ENCODE measurements around the gene LBHD2.

The LBHD2 gene

DNA sequence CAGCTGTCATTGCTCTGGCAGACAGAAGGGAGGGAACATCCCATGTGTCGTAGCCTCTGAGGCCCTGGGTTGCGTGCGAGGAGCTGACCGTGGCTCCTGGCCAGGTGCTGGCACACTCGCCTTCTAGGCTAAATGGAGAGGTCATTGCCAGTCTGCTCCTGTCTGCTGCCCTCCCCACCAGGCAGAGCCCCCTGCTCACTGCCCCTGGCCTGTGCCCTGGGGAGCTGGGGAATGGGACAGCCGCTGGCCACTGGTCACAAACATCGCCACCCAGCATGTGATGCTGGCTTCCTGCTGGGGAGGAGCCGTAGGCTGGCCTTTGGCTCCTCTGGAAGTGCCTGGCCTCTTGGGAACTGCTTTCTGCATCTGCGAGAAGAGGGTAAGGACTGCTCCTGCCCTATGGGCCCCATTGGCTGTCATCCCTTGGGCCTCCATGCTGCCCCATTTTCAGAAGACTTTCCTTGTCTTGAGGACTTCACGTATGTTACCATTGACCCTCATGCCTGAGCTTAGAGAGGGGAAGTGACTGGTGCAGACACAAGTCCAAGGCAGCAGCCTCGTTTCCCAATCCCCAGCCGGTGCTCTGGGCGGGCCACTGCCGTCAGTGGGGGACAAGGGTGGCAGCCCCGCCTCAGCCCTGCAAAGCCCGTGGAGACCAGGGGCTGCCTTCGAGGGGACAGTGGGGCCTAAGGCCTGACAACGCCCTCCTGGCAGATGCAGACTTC, 37.3 kb downstream of the LBHD2 start:
- DNase-seq = no peak

DNA sequence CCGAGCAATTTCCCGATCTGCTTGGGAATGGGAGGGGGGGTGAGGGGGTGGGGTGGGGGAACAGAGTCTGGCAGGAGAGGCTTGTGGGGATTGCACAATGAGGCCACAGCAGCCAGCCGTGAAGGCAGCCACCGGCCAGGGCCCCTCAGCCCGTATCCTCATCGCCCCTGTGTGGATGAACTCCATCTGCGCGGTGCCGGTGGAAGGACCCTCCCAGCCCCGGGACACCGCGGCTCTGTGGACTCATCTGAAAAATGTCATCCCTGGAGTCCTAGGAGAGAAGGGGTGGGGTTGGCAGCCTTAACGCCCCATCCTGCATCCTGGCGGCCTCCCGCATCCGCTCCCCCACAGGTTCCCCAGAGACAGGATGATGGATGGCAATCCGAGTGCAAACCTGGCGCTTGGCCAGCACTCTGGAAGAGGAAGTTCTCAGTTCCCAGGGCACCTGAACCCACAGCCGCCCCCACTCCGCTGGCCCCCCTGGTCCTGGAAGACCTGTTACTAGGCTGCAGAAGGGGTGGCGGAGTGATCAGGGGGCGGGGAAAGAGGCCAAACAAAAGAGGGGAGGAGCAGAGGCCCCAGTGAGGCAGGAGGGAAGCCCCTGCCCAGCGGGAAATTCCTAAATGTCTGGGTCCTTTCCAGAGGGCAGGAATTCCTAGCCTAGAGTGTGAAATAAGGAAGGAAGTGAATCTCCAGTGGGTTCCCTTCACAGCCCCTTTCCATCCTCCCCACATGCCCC, 38.0 kb downstream of the LBHD2 start:
- peak; percentile 76 for DNase-seq

DNA sequence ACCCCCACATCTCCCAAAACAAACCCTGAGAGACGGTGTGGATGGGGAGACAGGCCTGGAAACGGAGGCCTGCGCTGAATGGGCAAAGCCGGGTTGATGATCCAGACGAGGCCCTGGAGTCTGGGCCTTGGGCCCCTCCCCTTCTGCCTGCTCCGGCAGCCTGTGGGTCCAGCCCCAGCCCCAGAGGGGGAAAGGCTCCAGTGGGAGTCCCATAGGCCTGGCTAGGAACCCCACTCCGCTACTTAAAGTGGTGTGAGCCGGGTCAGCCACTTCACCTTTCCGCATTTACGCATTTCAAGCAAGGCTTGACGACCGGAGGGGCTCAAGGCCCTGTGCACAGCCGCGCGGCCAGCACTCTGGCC, 38.6 kb downstream of the LBHD2 start:
- no peak for DNase-seq

DNA sequence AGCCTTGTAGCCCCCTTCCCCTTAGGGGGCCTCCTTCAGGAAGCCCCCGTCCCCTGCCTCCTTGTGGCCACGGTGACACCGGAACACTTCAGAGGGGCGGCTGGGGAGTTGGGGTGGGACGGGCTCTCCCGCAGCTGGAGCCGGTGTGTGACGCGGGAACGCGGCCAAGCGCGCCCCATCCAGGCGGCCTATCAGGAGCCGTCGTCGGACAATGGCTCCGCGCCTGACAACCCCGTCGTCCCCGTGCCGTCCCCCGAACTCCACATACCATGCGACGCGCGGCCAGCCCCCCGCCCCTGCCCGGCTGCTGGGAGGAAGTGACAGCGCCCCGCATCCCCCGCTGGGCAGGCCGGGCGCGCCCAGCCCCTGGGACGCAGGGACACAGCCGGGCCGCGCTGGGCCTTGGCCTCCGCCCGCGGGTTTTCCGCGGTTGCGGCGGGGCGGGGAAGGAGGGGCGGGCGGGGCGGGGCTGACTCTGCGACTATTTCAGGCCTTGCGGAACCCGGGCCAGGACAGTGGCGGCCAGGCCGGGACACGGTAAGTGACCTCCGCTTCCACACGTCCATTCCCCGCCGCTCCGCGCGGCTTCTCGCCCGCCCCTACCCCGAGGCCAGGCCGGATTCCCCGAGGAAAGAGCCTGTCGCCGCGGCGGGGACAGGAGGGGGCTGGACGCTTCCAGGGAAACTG, 39.1 kb downstream of the LBHD2 start, which contains the start of gene TNFAIP2:
Gene TNFAIP2, plus strand, starts transcription at position 515 of the 687 bp plus-strand sequence. CDS start 2,997 bp downstream, outside the sequence.
- DNase-seq = no peak

DNA sequence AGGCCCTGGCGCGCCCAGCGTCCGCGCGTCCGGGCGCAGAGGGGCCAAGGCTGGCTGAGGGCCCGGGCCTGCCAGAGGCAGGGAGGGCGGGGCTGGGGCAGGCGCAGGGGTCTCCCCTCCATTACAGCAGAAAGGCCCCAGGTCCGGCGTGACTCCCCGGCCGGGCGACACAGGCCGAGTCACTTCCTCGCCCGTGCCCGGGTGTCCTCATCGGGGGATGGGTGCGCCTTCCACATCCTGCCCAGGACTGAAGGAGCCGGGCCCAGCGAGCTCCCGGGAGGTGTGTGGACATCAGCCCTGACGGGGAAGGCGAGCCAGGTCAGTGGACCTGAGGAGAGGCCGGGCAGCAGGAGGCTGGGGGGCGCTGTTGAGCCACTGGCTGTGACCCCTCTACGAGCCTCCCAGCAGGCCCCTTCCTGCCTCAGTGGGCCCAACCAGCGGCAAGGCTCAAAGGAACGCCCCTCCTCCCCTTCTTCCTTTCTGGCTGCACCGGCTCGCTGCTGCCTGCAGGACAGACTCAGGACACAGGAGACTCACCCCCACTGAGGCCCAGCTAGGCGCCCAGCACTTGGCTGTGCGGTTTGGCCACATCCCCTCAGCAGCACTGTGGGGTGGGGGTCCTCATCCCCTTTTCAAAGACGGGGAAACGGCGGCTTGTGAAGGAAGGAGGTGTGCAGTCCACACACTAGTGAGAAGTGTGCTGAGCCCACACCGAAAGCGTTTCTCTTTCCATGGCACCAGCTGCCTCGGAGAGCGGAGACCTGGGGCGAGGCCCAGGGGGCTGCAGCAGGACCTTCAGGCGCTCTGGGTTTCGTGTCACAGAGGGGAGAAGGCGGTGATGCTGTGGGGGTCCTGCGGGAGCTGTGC, 39.9 kb downstream of the LBHD2 start:
- no peak for DNase-seq

DNA sequence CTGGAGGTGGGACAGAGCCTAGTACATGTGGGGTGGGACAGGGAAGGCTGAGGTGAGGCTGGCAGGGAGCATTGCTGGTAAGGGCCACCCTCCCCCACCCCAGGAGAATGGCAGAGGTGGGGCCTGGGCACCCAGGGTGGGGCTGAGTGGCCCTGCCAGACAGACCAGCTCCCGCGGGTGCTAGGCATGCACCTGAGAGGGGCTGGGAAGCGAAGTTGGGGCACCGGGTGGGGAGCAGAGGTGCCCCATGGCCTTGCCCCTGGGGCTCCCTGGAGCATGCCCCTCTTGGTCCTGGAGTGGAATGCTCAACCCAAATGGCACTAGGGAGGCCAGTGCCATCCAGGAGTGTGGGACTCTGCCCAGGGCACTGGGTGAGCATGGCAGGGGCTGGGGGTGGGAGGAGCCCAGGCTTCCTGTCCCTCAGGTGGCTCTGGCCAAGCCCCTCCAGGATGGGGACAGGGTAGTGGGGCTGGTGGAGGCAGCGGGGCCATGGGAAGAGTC, 40.5 kb downstream of the LBHD2 start:
- no peak for DNase-seq

DNA sequence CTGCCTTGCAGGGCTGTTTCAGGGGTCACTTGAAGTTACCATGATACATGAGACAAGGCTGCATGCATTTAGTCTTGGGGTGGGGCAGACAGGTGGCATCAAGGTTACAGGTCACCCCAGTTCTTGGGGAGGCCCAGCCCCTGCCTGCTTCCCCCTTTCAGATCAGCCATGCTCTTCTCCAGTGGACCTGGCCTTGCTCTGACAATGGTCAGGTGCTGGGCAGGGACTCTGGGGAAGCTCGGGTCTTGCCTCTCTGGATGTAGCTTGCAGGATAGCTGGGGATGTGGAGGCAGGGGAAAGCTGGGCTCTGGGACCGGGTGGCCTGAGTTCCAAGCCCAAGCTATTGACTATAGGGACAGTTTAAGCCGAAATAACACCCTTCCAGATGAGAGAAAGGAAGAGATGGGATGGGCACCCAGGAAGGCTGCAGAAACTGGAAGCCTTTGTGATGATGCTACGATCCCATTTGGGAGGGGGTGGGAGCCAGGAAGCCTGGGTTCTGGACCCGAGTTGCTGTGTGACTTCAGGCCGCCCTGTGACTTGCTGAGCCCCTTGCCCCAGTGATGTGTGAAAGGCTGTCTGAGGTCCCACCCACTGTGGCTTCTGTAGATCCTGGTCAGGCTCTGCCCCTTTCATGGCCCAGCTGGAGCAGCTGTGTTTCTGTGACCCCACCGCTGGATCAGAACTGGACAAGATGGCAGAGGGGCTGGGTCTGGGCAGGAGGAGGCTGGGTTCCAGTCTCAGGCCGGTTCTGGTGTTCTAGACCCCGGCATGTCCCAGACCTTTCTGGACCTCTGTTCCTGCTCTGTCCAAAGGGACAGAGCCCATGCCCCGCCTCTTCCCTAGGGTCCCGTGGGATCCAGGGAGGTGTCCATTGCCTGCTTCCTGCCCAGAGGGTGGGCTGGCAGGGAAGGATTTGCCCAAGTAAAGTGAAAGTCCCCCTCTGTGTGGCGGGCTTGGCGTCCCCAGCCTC, 41.4 kb downstream of the LBHD2 start:
- DNase-seq = no peak

DNA sequence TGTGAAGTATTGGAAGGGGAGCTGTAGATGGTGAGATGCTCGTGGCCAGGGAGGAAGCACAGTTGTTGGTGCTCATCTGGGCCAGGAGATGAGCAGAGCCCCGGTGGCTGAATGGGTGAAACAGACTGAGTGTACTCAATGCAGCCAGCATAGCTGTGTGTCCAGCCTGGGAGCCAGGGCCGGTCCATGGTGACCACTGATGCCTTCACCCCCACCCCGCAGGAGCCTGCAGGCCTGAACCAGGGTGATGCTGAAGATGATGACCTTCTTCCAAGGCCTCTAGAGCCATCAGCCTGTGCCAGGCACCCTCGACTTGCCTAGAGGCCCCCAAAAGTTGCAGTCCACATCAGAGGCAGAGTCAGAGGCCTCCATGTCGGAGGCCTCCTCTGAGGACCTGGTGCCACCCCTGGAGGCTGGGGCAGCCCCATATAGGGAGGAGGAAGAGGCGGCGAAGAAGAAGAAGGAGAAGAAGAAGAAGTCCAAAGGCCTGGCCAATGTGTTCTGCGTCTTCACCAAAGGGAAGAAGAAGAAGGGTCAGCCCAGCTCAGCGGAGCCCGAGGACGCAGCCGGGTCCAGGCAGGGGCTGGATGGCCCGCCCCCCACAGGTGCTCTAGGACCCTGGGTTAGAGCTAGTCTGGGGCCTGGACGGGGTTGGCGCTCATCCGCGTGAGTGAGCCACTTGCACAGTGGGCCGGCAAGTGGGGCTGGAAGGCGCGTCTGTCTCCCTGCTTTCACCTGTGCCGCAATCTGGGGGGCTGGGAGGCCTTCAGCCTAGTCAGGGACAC, 42.3 kb downstream of the LBHD2 start:
- no peak for DNase-seq

DNA sequence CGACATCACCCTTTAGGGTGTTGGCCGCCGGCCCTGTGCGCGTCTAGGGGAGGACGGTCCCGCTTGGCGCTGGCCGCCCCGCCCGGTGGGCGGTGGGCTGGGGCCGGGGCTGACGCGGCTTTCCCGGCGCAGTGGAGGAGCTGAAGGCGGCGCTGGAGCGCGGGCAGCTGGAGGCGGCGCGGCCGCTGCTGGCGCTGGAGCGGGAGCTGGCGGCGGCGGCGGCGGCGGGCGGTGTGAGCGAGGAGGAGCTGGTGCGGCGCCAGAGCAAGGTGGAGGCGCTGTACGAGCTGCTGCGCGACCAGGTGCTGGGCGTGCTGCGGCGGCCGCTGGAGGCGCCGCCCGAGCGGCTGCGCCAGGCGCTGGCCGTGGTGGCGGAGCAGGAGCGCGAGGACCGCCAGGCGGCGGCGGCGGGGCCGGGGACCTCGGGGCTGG, 42.9 kb downstream of the LBHD2 start:
- DNase-seq = no peak

DNA sequence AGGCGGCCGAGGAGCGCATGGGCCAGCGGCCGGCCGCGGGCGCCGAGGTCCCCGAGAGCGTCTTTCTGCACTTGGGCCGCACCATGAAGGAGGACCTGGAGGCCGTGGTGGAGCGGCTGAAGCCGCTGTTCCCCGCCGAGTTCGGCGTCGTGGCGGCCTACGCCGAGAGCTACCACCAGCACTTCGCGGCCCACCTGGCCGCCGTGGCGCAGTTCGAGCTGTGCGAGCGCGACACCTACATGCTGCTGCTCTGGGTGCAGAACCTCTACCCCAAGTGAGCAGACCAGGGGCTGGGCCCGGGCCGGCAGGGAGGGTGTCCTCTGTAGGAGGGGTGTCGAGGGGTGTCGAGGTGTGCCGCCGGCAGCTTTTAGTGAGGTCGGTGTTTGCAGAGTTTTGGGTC, 43.3 kb downstream of the LBHD2 start:
- no peak for DNase-seq

DNA sequence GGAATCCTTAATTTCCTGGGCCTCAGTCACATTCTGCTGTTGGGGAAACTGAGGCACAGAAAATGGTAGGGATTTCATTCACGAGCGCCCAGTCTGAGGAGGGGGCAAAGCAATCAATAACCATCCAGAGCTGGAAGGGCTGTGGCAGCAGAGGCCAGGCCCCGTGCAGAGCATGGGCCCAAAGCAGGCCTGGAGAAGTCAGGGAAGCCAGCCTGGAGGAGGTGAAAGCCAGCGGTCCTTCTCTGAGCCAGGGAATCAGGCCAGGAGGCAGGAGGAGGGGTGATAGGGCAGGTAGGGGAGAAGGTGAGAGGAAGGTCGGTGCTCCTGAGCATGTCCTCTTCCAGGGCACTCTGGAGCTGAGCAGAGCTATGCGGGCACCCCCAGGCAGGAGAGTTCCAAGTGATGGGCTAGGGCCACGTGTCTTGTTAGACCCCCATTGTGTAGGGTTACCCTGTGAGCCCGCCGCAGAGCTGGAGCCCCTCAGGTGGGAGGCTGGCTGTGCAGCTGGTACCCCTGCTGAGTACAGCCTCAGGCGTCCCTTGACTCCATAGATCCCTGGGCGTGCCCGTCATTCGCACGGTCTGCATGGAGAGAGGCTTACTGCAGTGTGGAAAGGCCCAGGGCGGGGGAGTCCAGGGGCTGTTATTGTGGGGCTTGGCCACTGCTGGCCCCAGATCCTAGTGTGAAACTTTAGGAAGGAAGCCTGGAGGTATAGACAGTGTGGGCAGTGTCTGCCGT, 44.0 kb downstream of the LBHD2 start:
- no peak for DNase-seq

DNA sequence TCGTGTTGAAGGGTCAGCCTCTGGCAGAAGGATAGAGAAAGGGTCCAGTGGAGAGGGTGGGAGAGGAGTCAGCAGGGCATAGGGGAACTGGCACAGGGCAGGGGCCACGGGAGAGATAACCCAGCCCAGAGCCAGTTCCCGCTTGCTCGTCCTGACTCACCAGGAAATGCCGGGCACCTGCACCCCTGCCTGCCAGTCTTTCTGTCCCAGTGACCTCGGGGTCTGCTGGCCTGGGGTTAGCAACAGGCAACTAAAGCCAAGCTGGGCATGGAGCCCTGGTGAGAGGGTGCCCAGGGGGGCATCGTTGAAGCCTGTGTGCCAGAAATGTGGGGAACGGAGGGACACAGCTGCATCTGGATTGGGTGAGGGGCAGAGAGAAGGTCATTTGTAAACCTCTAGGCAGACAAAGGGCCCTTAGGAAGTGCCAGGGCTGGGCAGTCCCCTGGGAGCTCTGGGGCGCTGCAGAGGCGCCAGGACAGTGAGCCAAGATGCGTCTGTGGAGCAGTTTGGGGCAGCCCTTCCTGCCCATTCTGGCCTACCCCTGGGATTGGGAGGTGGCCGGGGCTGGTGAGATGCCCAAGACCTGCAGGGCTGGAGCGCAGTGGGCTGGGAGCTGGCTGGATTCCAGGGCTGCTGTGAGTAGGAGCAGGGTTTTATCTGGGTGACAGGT, 44.8 kb downstream of the LBHD2 start:
- DNase-seq = no peak

DNA sequence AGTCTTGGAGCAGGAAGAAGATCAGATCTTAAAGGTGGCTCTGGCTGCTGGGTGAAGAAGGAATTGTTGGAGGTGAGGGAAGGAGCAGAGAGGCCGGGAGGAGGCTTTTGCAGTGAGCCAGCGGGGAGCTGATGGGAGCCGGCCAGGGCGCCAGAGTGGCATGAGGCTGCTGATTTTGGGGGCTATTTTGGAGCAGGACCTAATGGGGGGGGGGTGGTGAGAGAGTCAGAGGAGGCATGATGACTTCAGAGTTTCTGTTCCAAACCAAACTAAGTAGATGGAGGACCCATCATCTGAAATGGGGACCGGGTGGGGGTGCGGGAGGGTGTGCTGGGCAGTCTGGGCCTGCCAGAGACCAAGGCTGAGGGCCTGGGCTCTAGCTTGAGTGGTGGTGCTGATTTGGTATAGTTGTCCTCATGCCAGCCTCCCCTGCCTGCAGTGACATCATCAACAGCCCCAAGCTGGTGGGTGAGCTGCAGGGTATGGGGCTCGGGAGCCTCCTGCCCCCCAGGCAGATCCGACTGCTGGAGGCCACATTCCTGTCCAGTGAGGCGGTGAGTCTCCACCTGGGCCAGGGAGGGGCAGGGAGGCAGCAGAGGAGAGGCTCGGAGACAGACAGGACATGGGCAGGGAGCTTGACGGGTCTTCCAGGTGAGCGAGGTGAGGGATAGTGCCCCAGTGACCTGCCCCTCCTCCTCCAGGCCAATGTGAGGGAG, 45.4 kb downstream of the LBHD2 start:
- DNase-seq = no peak

DNA sequence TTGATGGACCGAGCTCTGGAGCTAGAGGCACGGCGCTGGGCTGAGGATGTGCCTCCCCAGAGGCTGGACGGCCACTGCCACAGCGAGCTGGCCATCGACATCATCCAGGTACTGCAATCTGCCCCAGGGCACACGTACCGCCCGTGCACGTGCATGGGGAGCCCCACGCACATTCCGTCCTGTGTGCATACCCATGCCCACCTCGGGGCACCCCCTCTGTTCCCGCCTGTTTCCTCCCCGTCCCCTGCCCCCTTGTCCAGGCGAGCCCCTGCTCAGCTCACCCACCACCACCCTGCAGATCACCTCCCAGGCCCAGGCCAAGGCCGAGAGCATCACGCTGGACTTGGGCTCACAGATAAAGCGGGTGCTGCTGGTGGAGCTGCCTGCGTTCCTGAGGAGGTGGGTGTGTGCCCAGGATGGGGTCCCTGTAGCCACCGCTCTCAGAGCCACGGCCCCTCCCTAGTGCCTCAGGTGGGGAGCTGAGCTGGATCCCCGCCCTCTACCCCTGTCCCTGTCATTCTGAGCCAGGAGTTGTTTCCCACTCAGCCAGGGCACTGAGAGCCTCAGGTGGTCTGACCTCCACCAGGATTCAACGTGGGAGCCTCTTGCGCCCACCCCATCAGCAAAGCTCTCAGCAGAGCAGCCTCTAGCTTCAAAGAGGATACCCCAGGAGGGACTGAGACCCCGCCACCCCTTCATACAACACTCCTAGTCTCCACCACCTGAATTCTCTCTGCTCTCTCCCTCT, 46.2 kb downstream of the LBHD2 start:
- DNase-seq = no peak

DNA sequence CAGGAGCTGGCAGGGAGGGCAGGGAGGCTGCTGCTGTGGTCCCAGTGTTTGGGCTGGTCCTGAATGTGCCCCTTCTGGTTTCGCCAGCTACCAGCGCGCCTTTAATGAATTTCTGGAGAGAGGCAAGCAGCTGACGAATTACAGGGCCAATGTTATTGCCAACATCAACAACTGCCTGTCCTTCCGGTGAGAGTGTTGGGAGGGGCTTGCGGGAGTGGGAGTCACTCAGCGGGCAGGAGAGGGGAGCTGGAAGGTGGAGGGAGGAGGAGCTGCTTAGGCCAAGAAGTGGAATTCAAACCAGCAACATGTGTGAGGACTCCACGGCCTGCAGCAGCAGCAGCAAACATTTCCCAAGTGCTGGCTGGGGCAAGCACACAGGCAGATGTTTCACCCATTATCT, 47.0 kb downstream of the LBHD2 start:
- DNase-seq = peak; percentile 80

DNA sequence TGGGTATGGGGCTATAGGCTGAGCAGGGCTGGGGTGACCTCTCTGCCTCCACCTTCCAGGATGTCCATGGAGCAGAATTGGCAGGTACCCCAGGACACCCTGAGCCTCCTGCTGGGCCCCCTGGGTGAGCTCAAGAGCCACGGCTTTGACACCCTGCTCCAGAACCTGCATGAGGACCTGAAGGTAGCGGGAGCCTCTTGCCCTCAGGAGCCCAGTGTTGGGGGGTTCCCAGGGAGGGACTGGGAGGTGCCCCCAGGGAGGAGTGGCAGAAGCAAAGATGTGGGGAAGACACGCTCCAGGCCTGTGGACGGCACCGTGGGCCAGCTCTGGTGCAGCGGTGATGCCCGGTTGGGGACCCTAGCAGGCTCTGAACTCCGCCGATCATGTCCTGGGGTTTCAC, 47.6 kb downstream of the LBHD2 start:
- no peak for DNase-seq

DNA sequence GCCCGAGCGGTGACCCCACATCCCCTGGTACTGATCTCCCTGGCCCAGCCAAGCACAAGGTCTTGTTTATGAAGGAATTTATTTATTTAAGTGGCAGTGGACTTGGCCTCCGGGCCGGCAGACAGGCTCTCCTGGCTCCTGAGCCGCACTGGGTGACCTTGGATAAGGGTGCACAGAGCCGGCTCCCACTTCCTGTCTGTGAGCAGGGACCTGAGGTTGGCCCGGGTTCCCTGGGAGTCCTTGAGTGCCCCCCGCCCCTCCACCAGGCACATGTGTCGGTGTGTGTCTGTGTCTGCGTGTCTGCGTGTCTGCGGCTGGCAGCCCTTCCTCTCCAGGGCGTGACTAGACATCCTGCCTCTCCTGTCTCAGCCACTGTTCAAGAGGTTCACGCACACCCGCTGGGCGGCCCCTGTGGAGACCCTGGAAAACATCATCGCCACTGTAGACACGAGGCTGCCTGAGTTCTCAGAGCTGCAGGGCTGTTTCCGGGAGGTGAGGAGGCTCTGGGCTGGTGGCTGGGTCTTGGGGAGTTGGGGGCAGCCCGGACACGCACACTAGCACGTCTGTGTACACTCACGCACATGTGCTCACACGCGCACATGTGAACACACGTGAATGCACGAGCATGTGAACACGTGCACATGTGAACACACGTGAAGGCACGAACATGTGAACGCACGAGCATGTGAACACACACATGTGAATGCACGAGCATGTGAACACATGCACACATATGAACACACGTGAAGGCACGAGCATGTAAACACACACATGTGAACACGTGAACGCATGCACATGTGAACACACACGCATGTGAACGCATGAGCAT, 48.6 kb downstream of the LBHD2 start:
- DNase-seq = peak; percentile 37

Measured in fibroblast of skin of back (primary cell).